Measurements from ENCODE around the gene SH2D1B. TPM values are rescaled to one million over a fixed set of nuclear protein-coding genes. Genes with fewer than 3 reads are reported as not detected.

Gene SH2D1B
- total RNA-seq, 1 experiment from 2014 or later, result not detected

DNA sequence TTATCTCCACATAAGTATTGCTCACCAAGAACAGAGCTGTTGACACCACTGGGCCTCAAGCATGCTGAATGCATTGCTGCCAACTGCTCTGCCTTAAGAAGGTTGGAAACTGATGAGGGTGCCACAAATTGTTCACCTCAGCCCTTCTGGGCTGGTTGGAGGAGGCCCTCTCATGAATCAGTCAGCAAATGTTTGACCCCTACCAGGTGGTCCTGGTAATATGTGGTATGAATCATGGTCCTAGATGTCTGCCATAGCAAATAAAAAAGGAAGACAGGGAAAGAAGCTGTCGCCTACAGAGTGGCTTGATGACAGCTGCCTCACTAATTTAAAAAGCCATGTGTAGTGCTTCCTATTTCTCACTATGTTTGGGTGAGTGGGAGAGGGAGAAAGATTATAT, 47.4 kb downstream of the SH2D1B start:
- no peak for DNase-seq
- TF ChIP-seq, protein P1, sequence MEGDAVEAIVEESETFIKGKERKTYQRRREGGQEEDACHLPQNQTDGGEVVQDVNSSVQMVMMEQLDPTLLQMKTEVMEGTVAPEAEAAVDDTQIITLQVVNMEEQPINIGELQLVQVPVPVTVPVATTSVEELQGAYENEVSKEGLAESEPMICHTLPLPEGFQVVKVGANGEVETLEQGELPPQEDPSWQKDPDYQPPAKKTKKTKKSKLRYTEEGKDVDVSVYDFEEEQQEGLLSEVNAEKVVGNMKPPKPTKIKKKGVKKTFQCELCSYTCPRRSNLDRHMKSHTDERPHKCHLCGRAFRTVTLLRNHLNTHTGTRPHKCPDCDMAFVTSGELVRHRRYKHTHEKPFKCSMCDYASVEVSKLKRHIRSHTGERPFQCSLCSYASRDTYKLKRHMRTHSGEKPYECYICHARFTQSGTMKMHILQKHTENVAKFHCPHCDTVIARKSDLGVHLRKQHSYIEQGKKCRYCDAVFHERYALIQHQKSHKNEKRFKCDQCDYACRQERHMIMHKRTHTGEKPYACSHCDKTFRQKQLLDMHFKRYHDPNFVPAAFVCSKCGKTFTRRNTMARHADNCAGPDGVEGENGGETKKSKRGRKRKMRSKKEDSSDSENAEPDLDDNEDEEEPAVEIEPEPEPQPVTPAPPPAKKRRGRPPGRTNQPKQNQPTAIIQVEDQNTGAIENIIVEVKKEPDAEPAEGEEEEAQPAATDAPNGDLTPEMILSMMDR (IDR thresholded peaks at IDR 0.05; ENCODE audit: unreplicated experiment), result no peak
- Mint-ChIP-seq H3K4me3 (ENCODE audit: low read depth, unreplicated experiment) (no peak overlapping the region), H3K4me1 (ENCODE audit: low read depth, unreplicated experiment) (no peaks in the 10 kb centered on the region), H3K9me3 (ENCODE audit: low read depth, unreplicated experiment) (no peaks in the 10 kb centered on the region), H3K27me3 (ENCODE audit: unreplicated experiment) (no peaks in the 10 kb centered on the region), H3K27ac (ENCODE audit: unreplicated experiment) (no peak overlapping the region), H3K36me3 (ENCODE audit: insufficient read depth, unreplicated experiment) (no peaks in the 10 kb centered on the region)
- BruUV-seq (replicated peaks), result no TSS peak
- CTCF ChIA-PET, result no interaction called here
- intact Hi-C loops (cut with micrococcal nuclease; ENCODE audit: unreplicated experiment), result no loop called here

DNA sequence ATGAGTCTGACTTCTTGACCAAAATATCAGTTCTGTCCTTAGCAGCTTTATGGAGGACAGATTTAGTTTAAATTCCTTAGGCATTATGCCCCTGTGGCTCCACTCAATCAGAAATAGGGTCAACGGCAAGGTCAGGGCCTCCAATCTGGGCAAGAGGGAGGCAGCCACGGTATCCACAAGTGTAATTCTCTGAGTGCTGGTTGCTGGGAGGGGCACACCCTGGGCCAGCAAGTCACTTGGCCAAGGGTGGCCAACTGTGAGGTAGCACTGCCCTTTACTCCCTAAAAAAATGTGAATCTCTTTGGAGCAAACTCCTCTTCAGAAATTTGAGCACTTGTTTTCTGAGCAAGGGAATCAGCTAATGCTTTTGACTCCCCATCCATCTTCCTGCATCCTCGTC, 48.1 kb downstream of the SH2D1B start:
- no peak for DNase-seq
- no TSS peak for BruUV-seq (replicated peaks)
- H3K4me1 Mint-ChIP-seq (ENCODE audit: low read depth, unreplicated experiment), result no peaks in the 10 kb centered on the region
- TF ChIP-seq, protein P1 (IDR thresholded peaks at IDR 0.05; ENCODE audit: unreplicated experiment), result no peak
- no peak overlapping the region for H3K27ac Mint-ChIP-seq (ENCODE audit: unreplicated experiment)
- no peaks in the 10 kb centered on the region for H3K27me3 Mint-ChIP-seq (ENCODE audit: unreplicated experiment)
- H3K9me3 Mint-ChIP-seq (ENCODE audit: low read depth, unreplicated experiment), result no peaks in the 10 kb centered on the region
- CTCF ChIA-PET, result no interaction called here
- intact Hi-C loops (cut with micrococcal nuclease; ENCODE audit: unreplicated experiment), result no loop called here
- H3K4me3 Mint-ChIP-seq (ENCODE audit: low read depth, unreplicated experiment), result no peak overlapping the region
- H3K36me3 Mint-ChIP-seq (ENCODE audit: insufficient read depth, unreplicated experiment), result no peaks in the 10 kb centered on the region

DNA sequence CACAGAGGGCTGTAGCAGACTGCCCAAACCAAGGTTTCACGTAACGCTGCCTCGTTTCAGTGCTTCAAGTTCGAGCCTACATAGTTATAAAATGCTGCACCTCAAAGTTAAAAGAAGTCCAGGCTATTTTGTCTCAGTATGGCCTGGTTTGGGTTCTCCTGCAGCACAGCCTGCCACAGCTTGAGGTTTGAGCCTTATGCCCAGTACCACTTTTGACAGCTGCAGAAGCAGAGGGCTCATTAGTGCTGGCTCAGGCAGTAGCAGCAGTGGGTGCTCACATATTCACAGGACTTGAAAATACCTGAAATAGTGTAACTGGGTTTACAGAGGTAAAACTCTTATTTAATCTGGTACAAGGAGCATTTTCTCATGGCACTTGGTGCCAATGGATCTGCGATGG, 50.6 kb downstream of the SH2D1B start:
- Mint-ChIP-seq H3K4me3 (ENCODE audit: low read depth, unreplicated experiment) (no peak overlapping the region), H3K27ac (ENCODE audit: unreplicated experiment) (no peak overlapping the region), H3K27me3 (ENCODE audit: unreplicated experiment) (no peaks in the 10 kb centered on the region), H3K4me1 (ENCODE audit: low read depth, unreplicated experiment) (no peaks in the 10 kb centered on the region), H3K9me3 (ENCODE audit: low read depth, unreplicated experiment) (no peaks in the 10 kb centered on the region), H3K36me3 (ENCODE audit: insufficient read depth, unreplicated experiment) (no peaks in the 10 kb centered on the region)
- DNase-seq, result no peak
- TF ChIP-seq, protein P1 (IDR thresholded peaks at IDR 0.05; ENCODE audit: unreplicated experiment), result no peak
- BruUV-seq (replicated peaks), result no TSS peak
- intact Hi-C loops (cut with micrococcal nuclease; ENCODE audit: unreplicated experiment), result no loop called here
- CTCF ChIA-PET, result no interaction called here

GRCh38 chr1:162360874-162361260, 51.1 kb downstream of the SH2D1B start:
- CTCF ChIA-PET, result no interaction called here
- no peaks in the 10 kb centered on the region for H3K9me3 Mint-ChIP-seq (ENCODE audit: low read depth, unreplicated experiment)
- H3K36me3 Mint-ChIP-seq (ENCODE audit: insufficient read depth, unreplicated experiment), result no peaks in the 10 kb centered on the region
- H3K4me3 Mint-ChIP-seq (ENCODE audit: low read depth, unreplicated experiment), result no peak overlapping the region
- no TSS peak for BruUV-seq (replicated peaks)
- intact Hi-C loops (cut with micrococcal nuclease; ENCODE audit: unreplicated experiment), result no loop called here
- no peak for DNase-seq
- H3K4me1 Mint-ChIP-seq (ENCODE audit: low read depth, unreplicated experiment), result no peaks in the 10 kb centered on the region
- no peak overlapping the region for H3K27ac Mint-ChIP-seq (ENCODE audit: unreplicated experiment)
- no peaks in the 10 kb centered on the region for H3K27me3 Mint-ChIP-seq (ENCODE audit: unreplicated experiment)
- TF ChIP-seq, protein P1 (IDR thresholded peaks at IDR 0.05; ENCODE audit: unreplicated experiment), result no peak

Measured in Calu3 (cell line).